ENCODE measurements around the gene EFL1.

GRCh38 chr15:82086243-82086995, 176.1 kb downstream of the EFL1 start:
- TF ChIP-seq ZBTB33 (IDR thresholded peaks at IDR 0.05) (no peak), CHD2 (IDR thresholded peaks at IDR 0.05; ENCODE audit: borderline replicate concordance, low read depth, low read length) (no peak), RCOR1 (conservative IDR thresholded peaks at IDR 0.05; ENCODE audit: low read depth, low read length) (no peak)

Data from GM12878 (cell line).